Measurements from ENCODE around the gene GPC4.

- TF ChIP-seq PPARA (CRISPR knock-in tag; IDR thresholded peaks at IDR 0.05; ENCODE audit: borderline replicate concordance) = no peak
- TF ChIP-seq PATZ1 (CRISPR knock-in tag; IDR thresholded peaks at IDR 0.05; ENCODE audit: borderline replicate concordance) = no peak
- no peak for TF ChIP-seq ESRRG (CRISPR knock-in tag; IDR thresholded peaks at IDR 0.05)
- TF ChIP-seq CREB5 (CRISPR knock-in tag; IDR thresholded peaks at IDR 0.05; ENCODE audit: low read depth) = no peak
- no peak for TF ChIP-seq BACH2 (CRISPR knock-in tag; IDR thresholded peaks at IDR 0.05; ENCODE audit: borderline replicate concordance)
- TF ChIP-seq RARB (CRISPR knock-in tag; IDR thresholded peaks at IDR 0.05) = no peak
- TF ChIP-seq ZC3H10 (CRISPR knock-in tag; IDR thresholded peaks at IDR 0.05) = no peak
Measured at GRCh38 chrX:133307637-133308498, 107.4 kb downstream of the GPC4 start.
